ENCODE measurements around the gene ANKRD10. TPM values are rescaled to one million over a fixed set of nuclear protein-coding genes. Genes with fewer than 3 reads are reported as not detected.

Gene ANKRD10
- total RNA-seq, 1 experiment from 2014 or later: 219 TPM

GRCh38 chr13:110944121-110944967 is 29.5 kb upstream of the ANKRD10 start:
- no peak overlapping the region for H3K27ac Mint-ChIP-seq
- H3K27me3 Mint-ChIP-seq (ENCODE audit: low read depth): no peaks in the 10 kb centered on the region
- H3K36me3 Mint-ChIP-seq: no peaks in the 10 kb centered on the region
- ChIA-PET POLR2A (no interaction called here), CTCF (interaction anchor here (0.6 to 2.1 kb wide), 7 partner anchors 41 to 299 kb away, joined by 3 to 5 read pairs (median 3); no protein-coding TSS in a partner anchor)
- no peaks in the 10 kb centered on the region for H3K9me3 Mint-ChIP-seq
- DNase-seq (ENCODE audit: low spot score) (peak; percentile 33), ATAC-seq (peak; percentile 94)
- peaks cover 4% of the 10 kb centered on the region for H3K4me1 Mint-ChIP-seq
- no peak for TF ChIP-seq ATF1 (CRISPR knock-in tag; IDR thresholded peaks at IDR 0.05)
- no peak for TF ChIP-seq NFE2L1 (CRISPR knock-in tag; IDR thresholded peaks at IDR 0.05)
- no peak for TF ChIP-seq USF2 (CRISPR knock-in tag; IDR thresholded peaks at IDR 0.05)
- TF ChIP-seq, protein P1, sequence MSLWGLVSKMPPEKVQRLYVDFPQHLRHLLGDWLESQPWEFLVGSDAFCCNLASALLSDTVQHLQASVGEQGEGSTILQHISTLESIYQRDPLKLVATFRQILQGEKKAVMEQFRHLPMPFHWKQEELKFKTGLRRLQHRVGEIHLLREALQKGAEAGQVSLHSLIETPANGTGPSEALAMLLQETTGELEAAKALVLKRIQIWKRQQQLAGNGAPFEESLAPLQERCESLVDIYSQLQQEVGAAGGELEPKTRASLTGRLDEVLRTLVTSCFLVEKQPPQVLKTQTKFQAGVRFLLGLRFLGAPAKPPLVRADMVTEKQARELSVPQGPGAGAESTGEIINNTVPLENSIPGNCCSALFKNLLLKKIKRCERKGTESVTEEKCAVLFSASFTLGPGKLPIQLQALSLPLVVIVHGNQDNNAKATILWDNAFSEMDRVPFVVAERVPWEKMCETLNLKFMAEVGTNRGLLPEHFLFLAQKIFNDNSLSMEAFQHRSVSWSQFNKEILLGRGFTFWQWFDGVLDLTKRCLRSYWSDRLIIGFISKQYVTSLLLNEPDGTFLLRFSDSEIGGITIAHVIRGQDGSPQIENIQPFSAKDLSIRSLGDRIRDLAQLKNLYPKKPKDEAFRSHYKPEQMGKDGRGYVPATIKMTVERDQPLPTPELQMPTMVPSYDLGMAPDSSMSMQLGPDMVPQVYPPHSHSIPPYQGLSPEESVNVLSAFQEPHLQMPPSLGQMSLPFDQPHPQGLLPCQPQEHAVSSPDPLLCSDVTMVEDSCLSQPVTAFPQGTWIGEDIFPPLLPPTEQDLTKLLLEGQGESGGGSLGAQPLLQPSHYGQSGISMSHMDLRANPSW (CRISPR knock-in tag; conservative IDR thresholded peaks at IDR 0.05; ENCODE audit: low read depth): no peak
- TF ChIP-seq RORB (CRISPR knock-in tag; IDR thresholded peaks at IDR 0.05): no peak
- no peak for TF ChIP-seq MXD4 (CRISPR knock-in tag; IDR thresholded peaks at IDR 0.05; ENCODE audit: borderline replicate concordance)
- TF ChIP-seq, protein P2, sequence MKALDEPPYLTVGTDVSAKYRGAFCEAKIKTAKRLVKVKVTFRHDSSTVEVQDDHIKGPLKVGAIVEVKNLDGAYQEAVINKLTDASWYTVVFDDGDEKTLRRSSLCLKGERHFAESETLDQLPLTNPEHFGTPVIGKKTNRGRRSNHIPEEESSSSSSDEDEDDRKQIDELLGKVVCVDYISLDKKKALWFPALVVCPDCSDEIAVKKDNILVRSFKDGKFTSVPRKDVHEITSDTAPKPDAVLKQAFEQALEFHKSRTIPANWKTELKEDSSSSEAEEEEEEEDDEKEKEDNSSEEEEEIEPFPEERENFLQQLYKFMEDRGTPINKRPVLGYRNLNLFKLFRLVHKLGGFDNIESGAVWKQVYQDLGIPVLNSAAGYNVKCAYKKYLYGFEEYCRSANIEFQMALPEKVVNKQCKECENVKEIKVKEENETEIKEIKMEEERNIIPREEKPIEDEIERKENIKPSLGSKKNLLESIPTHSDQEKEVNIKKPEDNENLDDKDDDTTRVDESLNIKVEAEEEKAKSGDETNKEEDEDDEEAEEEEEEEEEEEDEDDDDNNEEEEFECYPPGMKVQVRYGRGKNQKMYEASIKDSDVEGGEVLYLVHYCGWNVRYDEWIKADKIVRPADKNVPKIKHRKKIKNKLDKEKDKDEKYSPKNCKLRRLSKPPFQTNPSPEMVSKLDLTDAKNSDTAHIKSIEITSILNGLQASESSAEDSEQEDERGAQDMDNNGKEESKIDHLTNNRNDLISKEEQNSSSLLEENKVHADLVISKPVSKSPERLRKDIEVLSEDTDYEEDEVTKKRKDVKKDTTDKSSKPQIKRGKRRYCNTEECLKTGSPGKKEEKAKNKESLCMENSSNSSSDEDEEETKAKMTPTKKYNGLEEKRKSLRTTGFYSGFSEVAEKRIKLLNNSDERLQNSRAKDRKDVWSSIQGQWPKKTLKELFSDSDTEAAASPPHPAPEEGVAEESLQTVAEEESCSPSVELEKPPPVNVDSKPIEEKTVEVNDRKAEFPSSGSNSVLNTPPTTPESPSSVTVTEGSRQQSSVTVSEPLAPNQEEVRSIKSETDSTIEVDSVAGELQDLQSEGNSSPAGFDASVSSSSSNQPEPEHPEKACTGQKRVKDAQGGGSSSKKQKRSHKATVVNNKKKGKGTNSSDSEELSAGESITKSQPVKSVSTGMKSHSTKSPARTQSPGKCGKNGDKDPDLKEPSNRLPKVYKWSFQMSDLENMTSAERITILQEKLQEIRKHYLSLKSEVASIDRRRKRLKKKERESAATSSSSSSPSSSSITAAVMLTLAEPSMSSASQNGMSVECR (CRISPR knock-in tag; IDR thresholded peaks at IDR 0.05; ENCODE audit: borderline replicate concordance): no peak
- no peak for TF ChIP-seq ZNF671 (CRISPR knock-in tag; IDR thresholded peaks at IDR 0.05)
- no peak for TF ChIP-seq EMX1 (CRISPR knock-in tag; IDR thresholded peaks at IDR 0.05)
- no peak for TF ChIP-seq FOXK1 (CRISPR knock-in tag; IDR thresholded peaks at IDR 0.05)
- TF ChIP-seq, protein P3, sequence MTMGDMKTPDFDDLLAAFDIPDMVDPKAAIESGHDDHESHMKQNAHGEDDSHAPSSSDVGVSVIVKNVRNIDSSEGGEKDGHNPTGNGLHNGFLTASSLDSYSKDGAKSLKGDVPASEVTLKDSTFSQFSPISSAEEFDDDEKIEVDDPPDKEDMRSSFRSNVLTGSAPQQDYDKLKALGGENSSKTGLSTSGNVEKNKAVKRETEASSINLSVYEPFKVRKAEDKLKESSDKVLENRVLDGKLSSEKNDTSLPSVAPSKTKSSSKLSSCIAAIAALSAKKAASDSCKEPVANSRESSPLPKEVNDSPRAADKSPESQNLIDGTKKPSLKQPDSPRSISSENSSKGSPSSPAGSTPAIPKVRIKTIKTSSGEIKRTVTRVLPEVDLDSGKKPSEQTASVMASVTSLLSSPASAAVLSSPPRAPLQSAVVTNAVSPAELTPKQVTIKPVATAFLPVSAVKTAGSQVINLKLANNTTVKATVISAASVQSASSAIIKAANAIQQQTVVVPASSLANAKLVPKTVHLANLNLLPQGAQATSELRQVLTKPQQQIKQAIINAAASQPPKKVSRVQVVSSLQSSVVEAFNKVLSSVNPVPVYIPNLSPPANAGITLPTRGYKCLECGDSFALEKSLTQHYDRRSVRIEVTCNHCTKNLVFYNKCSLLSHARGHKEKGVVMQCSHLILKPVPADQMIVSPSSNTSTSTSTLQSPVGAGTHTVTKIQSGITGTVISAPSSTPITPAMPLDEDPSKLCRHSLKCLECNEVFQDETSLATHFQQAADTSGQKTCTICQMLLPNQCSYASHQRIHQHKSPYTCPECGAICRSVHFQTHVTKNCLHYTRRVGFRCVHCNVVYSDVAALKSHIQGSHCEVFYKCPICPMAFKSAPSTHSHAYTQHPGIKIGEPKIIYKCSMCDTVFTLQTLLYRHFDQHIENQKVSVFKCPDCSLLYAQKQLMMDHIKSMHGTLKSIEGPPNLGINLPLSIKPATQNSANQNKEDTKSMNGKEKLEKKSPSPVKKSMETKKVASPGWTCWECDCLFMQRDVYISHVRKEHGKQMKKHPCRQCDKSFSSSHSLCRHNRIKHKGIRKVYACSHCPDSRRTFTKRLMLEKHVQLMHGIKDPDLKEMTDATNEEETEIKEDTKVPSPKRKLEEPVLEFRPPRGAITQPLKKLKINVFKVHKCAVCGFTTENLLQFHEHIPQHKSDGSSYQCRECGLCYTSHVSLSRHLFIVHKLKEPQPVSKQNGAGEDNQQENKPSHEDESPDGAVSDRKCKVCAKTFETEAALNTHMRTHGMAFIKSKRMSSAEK (CRISPR knock-in tag; IDR thresholded peaks at IDR 0.05; ENCODE audit: borderline replicate concordance): no peak
- no peak overlapping the region for H3K4me3 Mint-ChIP-seq
